Right lobe of liver (tissue), 6 donors: ENCODE data around the gene KCNQ1OT1. TPM values are rescaled to one million over a fixed set of nuclear protein-coding genes. Genes with fewer than 3 reads are reported as not detected.

Experiments used
- ATAC-seq, 4 donors: fragments of 200-7000 bp; cut with Tn5 transposase; one replicate each; pipeline ENCODE4 v1.9.1; 2020; ENCODE audit warnings: mild to moderate bottlenecking in 4 of 4, moderate library complexity in 4 of 4
- DNase-seq, 3 donors: peaks; one replicate each; pipeline ENCODE4 v3.0.0-alpha.2; 2020
- H3K27ac ChIP-seq, 3 donors: fragments of 200-600 bp; one replicate each; pipeline ENCODE4 v1.8.0; 2022
- H3K27me3 ChIP-seq, 2 donors: fragments of 200-600 bp; one replicate each; pipeline ENCODE4 v1.8.0; 2022
- H3K36me3 ChIP-seq, 4 donors: fragments of 200-600 bp; sonication (generic) in 1 of 4; one replicate each; pipeline versions ENCODE4 v1.5.1 to v1.8.0; 2017 to 2022; ENCODE audit warnings: control low read depth in 1 of 4
- H3K4me1 ChIP-seq, 4 donors: fragments of 200-600 bp; sonication (generic) in 1 of 4; one replicate each; pipeline versions ENCODE4 v1.5.1 to v1.8.0; 2017 to 2022; ENCODE audit warnings: control low read depth in 1 of 4
- H3K4me3 ChIP-seq, 3 donors: fragments of 200-600 bp; one replicate each; pipeline ENCODE4 v1.8.0; 2022
- H3K9me3 ChIP-seq, 4 donors: fragments of 200-600 bp; sonication (generic) in 1 of 4; one replicate each; pipeline versions ENCODE4 v1.5.1 to v1.8.0; 2017 to 2022; ENCODE audit warnings: control low read depth in 1 of 4
- POLR2A ChIP-seq: fragments of 450-650 bp; IDR thresholded peaks from one replicate; pipeline ENCODE4 v1.6.1; 2017; ENCODE audit warnings: antibody characterized with exemption, mild to moderate bottlenecking
- WGBS: methylation state at CpG from one replicate; pipeline ENCODE4 v1.1.6; 2018; ENCODE audit warnings: low coverage, low lambda C conversion rate; ENCODE audit not compliant: insufficient coverage; ENCODE audit errors: missing lambda C conversion rate; 5-methylcytosine and 5-hydroxymethylcytosine counted together
- intact Hi-C, 2 donors: fragments of 100-400 bp; cut with DNase I; formaldehyde crosslinking; loops; one replicate each; pipeline versions ENCODE4 v1.11.2 to v1.14.1; 2022
- total RNA-seq, 6 experiments: library from RNA; depleted of rRNA in 2 of 6; stranded (reverse); fragments of >200 nt in 2 of 6; fragmentation: NEBNext Ultra II Directional in 3 of 6; extraction: Animal tissue kit (Norgen Biotek cat#: 25700) in 3 of 6; gene quantifications; one replicate each; pipeline versions ENCODE4 v1.1.0 to v1.2.4, GENCODE V29; 2016 to 2023
- TF ChIP-seq, protein P1 (sequence below), 4 donors: fragments of 200-600 bp in 3 of 4; fragments of 450-650 bp in 1 of 4; IDR thresholded peaks; one replicate each; pipeline versions ENCODE4 v1.5.1 to v1.8.0; 2016 to 2022; ENCODE audit warnings: antibody characterized with exemption in 4 of 4, mild to moderate bottlenecking in 2 of 4
- donor health status: DM: no; HTN: yes; CAD: no.
- donor health status: DM: no; HTN: no; CAD: no.
- donor health status: DM: no; HTN: no; CAD: no.
- donor health status: DM: no; HTN: yes; CAD: no.
- donor health status: DM: no; HTN: yes; CAD: no.

KCNQ1OT1 gene
- total RNA-seq, 6 experiments from 2014 or later: 0.37 to 1.7 (median 0.60) TPM

DNA sequence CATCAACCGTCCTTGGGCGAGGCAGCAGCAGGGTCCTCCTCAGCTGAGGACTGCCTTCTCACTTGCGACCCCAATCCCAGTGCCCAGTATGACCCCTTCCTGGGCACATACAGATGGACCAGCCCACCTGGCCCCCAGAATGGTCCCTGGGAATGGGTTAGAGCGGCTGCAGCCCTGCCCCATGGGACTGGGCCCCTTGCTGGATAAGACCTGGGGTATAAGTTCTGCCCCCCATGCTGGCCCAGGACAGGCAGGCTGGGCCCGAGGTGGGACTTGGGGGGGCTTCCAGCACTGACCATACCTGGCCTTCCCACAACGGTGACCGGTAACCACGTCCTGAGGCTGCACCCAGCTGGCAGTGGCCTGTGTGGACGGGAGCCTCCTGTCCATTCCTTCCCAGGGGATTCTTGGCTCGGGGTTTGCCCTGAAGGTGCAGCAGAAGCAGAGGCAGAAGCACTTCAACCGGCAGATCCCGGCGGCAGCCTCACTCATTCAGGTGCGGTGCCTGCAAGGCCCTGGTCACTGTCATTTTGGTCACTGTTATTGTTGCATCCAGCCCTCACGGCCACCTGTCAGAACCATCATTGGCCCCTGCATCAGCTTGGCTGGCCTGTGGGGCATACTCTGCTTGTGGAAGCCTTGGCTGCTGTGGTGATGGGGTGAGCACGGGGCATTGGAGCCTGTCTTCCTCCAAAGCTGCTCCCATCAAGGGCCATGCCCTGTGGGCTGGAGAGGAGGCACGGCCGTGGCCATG lies 114.8 kb downstream of the KCNQ1OT1 start:
- DNase-seq (peak in 1 of 3 donors; percentile 40), ATAC-seq (no peak)
- no peak overlapping the region for H3K4me3 ChIP-seq
- intact Hi-C loops: no loop called here
- no peaks in the 10 kb centered on the region for H3K4me1 ChIP-seq
- no peaks in the 10 kb centered on the region for H3K9me3 ChIP-seq
- H3K27ac ChIP-seq: no peak overlapping the region
- WGBS: 60% methylated on average over 1 of the region's 18 CpGs
- no peak for TF ChIP-seq POLR2A
- TF ChIP-seq, protein P1, sequence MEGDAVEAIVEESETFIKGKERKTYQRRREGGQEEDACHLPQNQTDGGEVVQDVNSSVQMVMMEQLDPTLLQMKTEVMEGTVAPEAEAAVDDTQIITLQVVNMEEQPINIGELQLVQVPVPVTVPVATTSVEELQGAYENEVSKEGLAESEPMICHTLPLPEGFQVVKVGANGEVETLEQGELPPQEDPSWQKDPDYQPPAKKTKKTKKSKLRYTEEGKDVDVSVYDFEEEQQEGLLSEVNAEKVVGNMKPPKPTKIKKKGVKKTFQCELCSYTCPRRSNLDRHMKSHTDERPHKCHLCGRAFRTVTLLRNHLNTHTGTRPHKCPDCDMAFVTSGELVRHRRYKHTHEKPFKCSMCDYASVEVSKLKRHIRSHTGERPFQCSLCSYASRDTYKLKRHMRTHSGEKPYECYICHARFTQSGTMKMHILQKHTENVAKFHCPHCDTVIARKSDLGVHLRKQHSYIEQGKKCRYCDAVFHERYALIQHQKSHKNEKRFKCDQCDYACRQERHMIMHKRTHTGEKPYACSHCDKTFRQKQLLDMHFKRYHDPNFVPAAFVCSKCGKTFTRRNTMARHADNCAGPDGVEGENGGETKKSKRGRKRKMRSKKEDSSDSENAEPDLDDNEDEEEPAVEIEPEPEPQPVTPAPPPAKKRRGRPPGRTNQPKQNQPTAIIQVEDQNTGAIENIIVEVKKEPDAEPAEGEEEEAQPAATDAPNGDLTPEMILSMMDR (IDR thresholded peaks at IDR 0.05): no peak
- no peaks in the 10 kb centered on the region for H3K27me3 ChIP-seq
- H3K36me3 ChIP-seq: no peaks in the 10 kb centered on the region

GRCh38 chr11:2584434-2584811 lies 115.4 kb downstream of the KCNQ1OT1 start:
- Histone ChIP-seq H3K27ac (no peak overlapping the region), H3K36me3 (no peaks in the 10 kb centered on the region), H3K9me3 (no peaks in the 10 kb centered on the region), H3K4me3 (no peak overlapping the region), H3K27me3 (no peaks in the 10 kb centered on the region), H3K4me1 (no peaks in the 10 kb centered on the region)
- DNase-seq: no peak
- TF ChIP-seq, protein P1 (IDR thresholded peaks at IDR 0.05): no peak
- TF ChIP-seq POLR2A: no peak
- ATAC-seq: no peak
- intact Hi-C loops: no loop called here
- WGBS: 96% methylated on average over 2 of the region's 4 CpGs

GRCh38 chr11:2583605-2583958 lies 116.2 kb downstream of the KCNQ1OT1 start:
- Histone ChIP-seq H3K27me3 (no peaks in the 10 kb centered on the region), H3K4me3 (no peak overlapping the region), H3K9me3 (no peaks in the 10 kb centered on the region), H3K4me1 (no peaks in the 10 kb centered on the region), H3K36me3 (no peaks in the 10 kb centered on the region), H3K27ac (no peak overlapping the region)
- no peak for ATAC-seq
- peak in 1 of 3 donors; percentile 37 for DNase-seq
- TF ChIP-seq POLR2A: no peak
- TF ChIP-seq, protein P1 (IDR thresholded peaks at IDR 0.05): no peak
- 87% methylated on average over 3 of the region's 6 CpGs for WGBS
- intact Hi-C loops: no loop called here

GRCh38 chr11:2582946-2583604 lies 116.7 kb downstream of the KCNQ1OT1 start:
- no CpG with 5 or more reads among the region's 33 CpGs for WGBS
- Histone ChIP-seq H3K36me3 (no peaks in the 10 kb centered on the region), H3K27me3 (no peaks in the 10 kb centered on the region), H3K27ac (no peak overlapping the region), H3K4me1 (no peaks in the 10 kb centered on the region), H3K4me3 (no peak overlapping the region), H3K9me3 (no peaks in the 10 kb centered on the region)
- TF ChIP-seq, protein P1 (IDR thresholded peaks at IDR 0.05): no peak
- TF ChIP-seq POLR2A: no peak
- intact Hi-C loops: no loop called here
- DNase-seq (peak; percentile 9 to 42 (median 38)), ATAC-seq (no peak)
